PFSK-1 (cell line): ENCODE data around the gene ASZ1. TPM values are rescaled to one million over a fixed set of nuclear protein-coding genes. Genes with fewer than 3 reads are reported as not detected.

Source experiments
- FOXP2 ChIP-seq: optimal IDR thresholded peaks from 2 replicates; pipeline ENCODE3; 2011; ENCODE audit warnings: borderline replicate concordance, control low read depth, inconsistent platforms; ENCODE audit not compliant: insufficient read depth; ENCODE audit errors: extremely low read length, extremely low read depth
- POLR2AphosphoS5 ChIP-seq: IDR thresholded peaks from 2 replicates; pipeline ENCODE4 v1.6.1; 2012; ENCODE audit warnings: low read depth, mild to moderate bottlenecking, control low read depth, low read length, moderate library complexity
- SIN3A ChIP-seq: IDR thresholded peaks from 2 replicates; pipeline ENCODE4 v1.6.1; 2012; ENCODE audit warnings: mild to moderate bottlenecking, low read length, moderate library complexity, borderline replicate concordance; ENCODE audit not compliant: insufficient read depth
- TAF1 ChIP-seq: IDR thresholded peaks from 2 replicates; pipeline ENCODE4 v1.6.1; 2012; ENCODE audit warnings: low read length, control low read depth, borderline replicate concordance; ENCODE audit not compliant: insufficient read depth
- polyA plus RNA-seq: library from polyadenylated mRNA; unstranded; fragments of >200 nt; gene quantifications from one replicate; pipeline ENCODE4 v1.2.1, GENCODE V29; 2012; ENCODE audit warnings: low read depth, missing spikeins; ENCODE audit not compliant: insufficient read length
- TF ChIP-seq, protein P1 (sequence below), 2 experiments: IDR thresholded peaks; 2 replicates each; pipeline versions ENCODE4 v1.6.1 to v1.8.0; 2011 to 2012; ENCODE audit warnings: low read depth in 2 of 2, low read length in 2 of 2, control low read depth in 1 of 2, inconsistent platforms in 1 of 2, mild to moderate bottlenecking in 1 of 2, moderate library complexity in 1 of 2; ENCODE audit not compliant: insufficient read depth in 1 of 2

The ASZ1 gene
- polyA plus RNA-seq = not detected

DNA sequence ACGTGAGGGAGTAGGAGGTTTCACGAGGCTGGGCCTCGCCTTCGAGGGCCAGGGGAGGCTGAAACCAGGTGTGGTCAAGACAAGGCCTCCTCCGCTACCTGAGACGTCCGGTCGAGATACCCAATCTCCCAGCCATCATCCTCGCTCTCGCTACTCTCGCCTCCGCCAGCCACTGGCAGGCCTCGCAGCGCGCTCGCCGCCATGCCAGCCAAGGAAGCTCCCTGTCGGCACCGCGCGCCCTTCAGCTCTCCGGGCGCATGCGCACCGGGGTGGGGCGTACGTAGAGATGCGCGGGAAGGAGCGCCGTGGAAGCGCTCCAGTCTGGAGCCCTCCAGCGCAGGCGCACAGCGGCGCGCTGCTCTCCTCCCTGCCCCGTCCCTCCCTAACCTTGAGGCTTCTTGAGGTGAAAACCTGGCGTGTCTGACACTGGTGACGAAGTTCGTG, at the start of gene ASZ1:
Gene ASZ1, minus strand, starts transcription at position 236 of the 444 bp plus-strand sequence. Its CDS starts 33 bp downstream, at position 203.
- TF ChIP-seq POLR2AphosphoS5 (no peak), FOXP2 (no peak), TAF1 (no peak), SIN3A (no peak)
- TF ChIP-seq, protein P1, sequence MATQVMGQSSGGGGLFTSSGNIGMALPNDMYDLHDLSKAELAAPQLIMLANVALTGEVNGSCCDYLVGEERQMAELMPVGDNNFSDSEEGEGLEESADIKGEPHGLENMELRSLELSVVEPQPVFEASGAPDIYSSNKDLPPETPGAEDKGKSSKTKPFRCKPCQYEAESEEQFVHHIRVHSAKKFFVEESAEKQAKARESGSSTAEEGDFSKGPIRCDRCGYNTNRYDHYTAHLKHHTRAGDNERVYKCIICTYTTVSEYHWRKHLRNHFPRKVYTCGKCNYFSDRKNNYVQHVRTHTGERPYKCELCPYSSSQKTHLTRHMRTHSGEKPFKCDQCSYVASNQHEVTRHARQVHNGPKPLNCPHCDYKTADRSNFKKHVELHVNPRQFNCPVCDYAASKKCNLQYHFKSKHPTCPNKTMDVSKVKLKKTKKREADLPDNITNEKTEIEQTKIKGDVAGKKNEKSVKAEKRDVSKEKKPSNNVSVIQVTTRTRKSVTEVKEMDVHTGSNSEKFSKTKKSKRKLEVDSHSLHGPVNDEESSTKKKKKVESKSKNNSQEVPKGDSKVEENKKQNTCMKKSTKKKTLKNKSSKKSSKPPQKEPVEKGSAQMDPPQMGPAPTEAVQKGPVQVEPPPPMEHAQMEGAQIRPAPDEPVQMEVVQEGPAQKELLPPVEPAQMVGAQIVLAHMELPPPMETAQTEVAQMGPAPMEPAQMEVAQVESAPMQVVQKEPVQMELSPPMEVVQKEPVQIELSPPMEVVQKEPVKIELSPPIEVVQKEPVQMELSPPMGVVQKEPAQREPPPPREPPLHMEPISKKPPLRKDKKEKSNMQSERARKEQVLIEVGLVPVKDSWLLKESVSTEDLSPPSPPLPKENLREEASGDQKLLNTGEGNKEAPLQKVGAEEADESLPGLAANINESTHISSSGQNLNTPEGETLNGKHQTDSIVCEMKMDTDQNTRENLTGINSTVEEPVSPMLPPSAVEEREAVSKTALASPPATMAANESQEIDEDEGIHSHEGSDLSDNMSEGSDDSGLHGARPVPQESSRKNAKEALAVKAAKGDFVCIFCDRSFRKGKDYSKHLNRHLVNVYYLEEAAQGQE (IDR thresholded peaks at IDR 0.05; ENCODE audit: insufficient read depth in 1 of 2, low read depth in 2 of 2, low read length in 2 of 2) = no peak

DNA sequence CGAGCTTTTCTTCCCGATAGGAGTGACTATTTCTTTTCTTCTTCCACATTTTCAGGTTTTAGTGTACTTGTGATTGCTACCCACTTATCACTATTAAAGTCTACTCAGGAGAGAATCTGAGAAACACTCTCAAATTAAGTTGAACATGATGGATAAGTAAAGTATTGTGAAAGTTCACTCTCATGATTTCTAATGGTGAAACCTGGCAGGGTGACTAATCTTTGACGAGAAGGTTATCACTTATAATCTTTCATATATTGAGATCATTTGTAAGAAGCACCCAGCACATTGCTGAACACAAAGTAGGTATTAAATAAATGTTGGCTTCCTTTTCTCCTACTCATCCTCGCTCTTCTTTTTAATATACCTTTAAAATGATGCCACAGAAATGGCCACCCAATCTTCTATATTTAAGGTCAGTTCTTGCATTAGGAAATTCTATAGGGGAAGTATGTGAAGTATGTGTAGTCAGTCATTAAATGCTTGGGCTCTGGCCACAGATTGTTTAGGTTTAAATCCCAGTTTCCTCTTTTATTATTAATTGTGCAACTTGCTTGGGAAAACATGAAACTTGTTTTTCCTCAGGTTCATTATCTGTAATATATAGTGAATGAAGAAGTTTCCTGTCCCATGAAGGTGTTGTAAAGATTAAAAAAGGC, 49.4 kb upstream of the ASZ1 start:
- TF ChIP-seq, protein P1 (IDR thresholded peaks at IDR 0.05; ENCODE audit: insufficient read depth in 1 of 2, low read depth in 2 of 2, low read length in 2 of 2) = no peak
- no peak for TF ChIP-seq POLR2AphosphoS5
- TF ChIP-seq TAF1 = no peak
- TF ChIP-seq SIN3A = no peak
- TF ChIP-seq FOXP2 = no peak

DNA sequence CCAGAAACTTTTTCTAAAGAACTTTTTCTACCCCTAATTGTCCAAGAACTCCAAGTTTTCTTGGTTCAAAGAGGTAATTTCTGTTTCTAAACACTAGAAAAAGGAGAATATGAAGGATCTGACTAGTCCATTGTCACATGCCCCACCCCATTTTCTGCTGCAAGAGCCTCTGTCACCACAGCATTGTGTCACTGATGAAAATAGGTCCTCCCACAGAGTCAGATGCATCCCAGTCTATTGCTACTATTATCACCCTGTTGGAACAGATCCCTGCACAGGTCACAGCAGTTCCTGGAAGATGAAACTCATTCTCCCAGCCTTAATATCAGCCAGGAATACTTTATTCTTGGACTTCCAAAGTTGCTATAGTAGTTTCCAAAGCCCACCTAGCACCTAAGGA, 45.0 kb upstream of the ASZ1 start:
- TF ChIP-seq, protein P1 (IDR thresholded peaks at IDR 0.05; ENCODE audit: insufficient read depth in 1 of 2, low read depth in 2 of 2, low read length in 2 of 2) = no peak
- TF ChIP-seq SIN3A (no peak), POLR2AphosphoS5 (no peak), TAF1 (no peak), FOXP2 (no peak)

DNA sequence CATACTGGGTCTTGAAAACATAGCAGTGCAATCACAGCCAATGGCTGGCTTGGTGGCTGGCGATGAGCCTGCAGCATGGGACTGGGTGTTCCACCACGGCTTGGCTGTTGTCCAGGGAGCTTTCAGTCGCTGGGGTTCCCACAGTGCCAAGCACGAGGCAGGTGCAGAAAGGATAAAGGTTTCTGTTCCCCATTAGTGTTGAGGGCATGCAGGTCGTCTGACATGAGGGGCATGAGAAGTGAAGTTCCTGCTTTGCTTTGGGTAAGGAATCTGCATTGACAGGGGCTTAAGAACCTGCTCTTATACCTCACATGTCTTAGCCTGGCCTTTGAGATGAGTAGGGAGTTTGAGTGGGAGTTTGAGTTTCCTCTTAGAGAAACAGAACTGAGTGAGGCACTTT, 43.5 kb upstream of the ASZ1 start:
- TF ChIP-seq, protein P1 (IDR thresholded peaks at IDR 0.05; ENCODE audit: insufficient read depth in 1 of 2, low read depth in 2 of 2, low read length in 2 of 2) = no peak
- TF ChIP-seq FOXP2 (no peak), TAF1 (no peak), SIN3A (no peak), POLR2AphosphoS5 (no peak)

DNA sequence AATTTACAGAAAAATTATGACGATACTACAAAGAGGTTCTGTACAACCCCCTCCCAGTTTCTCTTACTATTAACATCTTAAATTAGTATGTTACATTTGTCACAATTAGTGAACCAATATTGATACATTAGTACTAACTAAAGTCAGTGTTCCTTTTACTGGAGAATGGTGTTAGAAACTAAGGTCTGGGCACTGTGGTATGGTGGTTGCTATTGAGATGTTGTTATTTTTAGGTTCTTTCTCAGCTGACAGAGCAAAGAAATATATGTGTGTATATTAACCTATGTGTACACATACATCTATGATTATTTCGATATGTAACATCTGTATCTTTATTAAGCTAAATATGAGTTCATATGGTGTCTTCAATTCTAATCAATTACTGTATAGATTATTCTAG, 40.9 kb upstream of the ASZ1 start:
- TF ChIP-seq FOXP2 (no peak), POLR2AphosphoS5 (no peak), TAF1 (no peak), SIN3A (no peak)
- TF ChIP-seq, protein P1 (IDR thresholded peaks at IDR 0.05; ENCODE audit: insufficient read depth in 1 of 2, low read depth in 2 of 2, low read length in 2 of 2) = no peak
